SK-N-MC (cell line): ENCODE measurements around the gene SLC9B2.

Source experiments
- EZH2 ChIP-seq: fragments of 200-600 bp; sonication (generic); IDR thresholded peaks from one replicate; pipeline ENCODE4 v1.6.1; 2017; ENCODE audit warnings: antibody characterized with exemption
- FOXP2 ChIP-seq: optimal IDR thresholded peaks from 2 replicates; pipeline ENCODE3; 2011; ENCODE audit warnings: mild to moderate bottlenecking, moderate library complexity; ENCODE audit not compliant: insufficient read depth; ENCODE audit errors: extremely low read length, control extremely low read depth
- POLR2AphosphoS5 ChIP-seq: IDR thresholded peaks from 2 replicates; pipeline ENCODE4 v1.6.1; 2012; ENCODE audit warnings: mild to moderate bottlenecking, low read depth, low read length, borderline replicate concordance

DNA sequence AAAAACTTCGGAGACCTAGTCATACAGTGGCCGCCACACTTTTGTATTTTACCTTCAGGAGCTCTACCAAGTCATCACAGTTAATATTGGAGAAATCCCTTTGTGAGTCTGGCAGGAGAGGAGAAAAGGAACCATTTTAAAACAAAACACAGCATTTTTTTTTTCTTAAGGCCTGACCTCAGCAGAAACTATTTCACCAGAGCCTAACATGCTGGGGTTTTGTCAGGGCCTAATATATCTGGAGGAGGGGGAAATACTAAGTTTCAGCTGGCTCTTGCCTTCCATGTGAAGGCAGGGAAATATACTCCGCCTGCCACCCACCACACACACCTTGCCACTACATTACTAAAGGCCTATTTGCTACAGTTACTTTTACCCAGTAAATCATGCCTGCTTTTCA is 49.6 kb upstream of the SLC9B2 start:
- no peak for TF ChIP-seq FOXP2
- TF ChIP-seq EZH2, result no peak
- TF ChIP-seq POLR2AphosphoS5, result no peak
